ENCODE measurements around the gene GJD4. TPM values are rescaled to one million over a fixed set of nuclear protein-coding genes. Genes with fewer than 3 reads are reported as not detected.

GJD4 gene
- total and polyA plus RNA-seq, 10 of the 15 experiments (the other 5 are each of a cell fraction or from before 2014, with no cell fraction given) = not detected

DNA sequence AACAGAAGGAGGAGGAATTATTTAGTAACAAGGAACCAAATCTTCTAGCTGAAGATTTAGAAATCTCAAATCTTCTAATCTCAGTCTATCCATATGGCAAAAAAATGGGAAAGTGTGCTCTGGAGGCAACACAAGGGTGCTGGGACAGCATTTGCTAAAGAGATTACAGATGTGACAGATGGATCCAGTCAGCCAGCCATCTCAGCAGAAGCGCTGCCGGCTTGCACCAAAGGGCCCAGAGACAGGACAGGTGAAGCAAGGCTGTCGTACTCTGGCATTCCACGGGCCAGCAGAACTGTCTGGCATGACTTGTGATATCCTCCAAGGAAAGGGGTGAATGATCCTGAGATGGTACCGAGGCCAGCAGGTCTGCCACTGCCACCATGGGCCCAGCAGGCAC is 45.7 kb upstream of the GJD4 start:
- intact Hi-C loops (cut with micrococcal nuclease; ENCODE audit: unreplicated experiment) (no loop called here), in situ Hi-C loops (cut with MboI) (no loop called here)
- peaks cover 9% of the 10 kb centered on the region for H3K4me1 ChIP-seq (ENCODE audit: control insufficient read depth, insufficient read depth, low read length)
- TF ChIP-seq ZNF24 (IDR thresholded peaks at IDR 0.05) = no peak
- TF ChIP-seq SREBF1 (IDR thresholded peaks at IDR 0.05; ENCODE audit: low read length) = no peak
- TF ChIP-seq POLR2AphosphoS5 (IDR thresholded peaks at IDR 0.05; ENCODE audit: low read length) = no peak
- H3K36me3 ChIP-seq (ENCODE audit: control insufficient read depth in 2 of 2, insufficient read depth in 2 of 2, low read length in 1 of 2) = peaks cover 0 to 2% of the 10 kb centered on the region in 2 experiments; a peak in 2 of 4 replicates
- H3K79me2 ChIP-seq (ENCODE audit: control insufficient read depth, insufficient read depth, low read length) = no peaks in the 10 kb centered on the region
- POLR2A ChIA-PET = no interaction called here
- FAIRE-seq (no peak), ATAC-seq (no peak), DNase-seq (ENCODE audit: low read depth, low spot score) (no peak)
- no peak overlapping the region for H3K4me3 ChIP-seq
- no peak overlapping the region for H3K27ac ChIP-seq (ENCODE audit: control insufficient read depth, insufficient read depth)
- H2AFZ ChIP-seq (ENCODE audit: control insufficient read depth, low read depth, low read length) = no peak overlapping the region
- peaks cover 3% of the 10 kb centered on the region; the same call in 1 of the 2 replicates for H4K20me1 ChIP-seq (ENCODE audit: control insufficient read depth, insufficient read depth)
- CTCF ChIA-PET = no interaction called here
- WGBS (ENCODE audit: insufficient coverage, insufficient replicate concordance, low lambda C conversion rate, missing lambda C conversion rate) = 96% methylated on average over 5 of the region's 5 CpGs
- H3K9ac ChIP-seq (ENCODE audit: control insufficient read depth, insufficient read depth, low read length) = no peak overlapping the region
- RAD21 ChIA-PET (ENCODE audit: unreplicated experiment) = no interaction called here
- no peak overlapping the region for H3K4me2 ChIP-seq (ENCODE audit: control insufficient read depth, insufficient read depth)
- BruUV-seq (replicated peaks) = no TSS peak
- H3K27me3 ChIP-seq (replicated peaks in 1 of 2; ENCODE audit: control insufficient read depth in 2 of 2, insufficient read depth in 2 of 2, low read length in 1 of 2) = no peaks in the 10 kb centered on the region
- SMC1A ChIA-PET (ENCODE audit: uncharacterized antibody, unreplicated experiment) = no interaction called here
- no peaks in the 10 kb centered on the region for H3K9me3 ChIP-seq (replicated peaks; ENCODE audit: control insufficient read depth, insufficient read depth, low read length)

DNA sequence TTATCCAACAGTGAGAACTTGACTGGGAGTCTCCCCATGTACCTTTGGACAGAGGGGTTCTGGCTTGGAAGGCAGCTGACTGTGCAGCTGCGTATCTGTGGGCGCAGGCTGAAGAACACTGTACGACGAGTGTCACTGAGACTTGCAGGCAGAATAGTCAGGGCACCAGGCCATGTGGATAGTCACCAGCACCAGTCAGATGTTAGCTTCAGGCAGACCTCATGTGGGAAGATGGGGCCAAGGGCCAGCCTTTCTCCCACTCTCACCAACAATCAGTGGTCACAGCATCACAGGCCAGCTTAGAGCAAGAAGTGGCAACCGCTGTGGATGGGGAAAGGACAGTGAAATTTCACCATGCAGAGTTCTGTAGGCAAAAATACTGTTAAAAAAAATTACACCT is 43.4 kb upstream of the GJD4 start:
- no peaks in the 10 kb centered on the region for H3K79me2 ChIP-seq (ENCODE audit: control insufficient read depth, insufficient read depth, low read length)
- FAIRE-seq = no peak
- H3K27ac ChIP-seq (ENCODE audit: control insufficient read depth, insufficient read depth) = no peak overlapping the region
- SMC1A ChIA-PET (ENCODE audit: uncharacterized antibody, unreplicated experiment) = interaction anchor here (1.1 to 1.4 kb wide), 5 partner anchors 38 to 322 kb away, joined by 3 to 4 read pairs (median 3); no protein-coding TSS in a partner anchor
- in situ Hi-C loops (cut with MboI) = loop anchor here (10.0 kb wide), 1 partner anchor 437 kb away; the partner anchor contains the start of gene CREM
- no TSS peak for BruUV-seq (replicated peaks)
- no peaks in the 10 kb centered on the region for H3K9me3 ChIP-seq (replicated peaks; ENCODE audit: control insufficient read depth, insufficient read depth, low read length)
- intact Hi-C loops (cut with micrococcal nuclease; ENCODE audit: unreplicated experiment) = loop anchor here (2.0 to 10.0 kb wide), 4 partner anchors 184 to 1321 kb away; partner anchors contain the start of gene CREM
- H2AFZ ChIP-seq (ENCODE audit: control insufficient read depth, low read depth, low read length) = no peak overlapping the region
- H3K4me2 ChIP-seq (ENCODE audit: control insufficient read depth, insufficient read depth) = no peak overlapping the region
- RAD21 ChIA-PET (ENCODE audit: unreplicated experiment) = no interaction called here
- TF ChIP-seq PAX8 (IDR thresholded peaks at IDR 0.05) (no peak), HCFC1 (IDR thresholded peaks at IDR 0.05; ENCODE audit: low read length) (no peak), ASH2L (IDR thresholded peaks at IDR 0.05; ENCODE audit: borderline replicate concordance, low read depth) (no peak), JUND (IDR thresholded peaks at IDR 0.05; ENCODE audit: low read depth, low read length) (no peak), CHD4 (IDR thresholded peaks at IDR 0.05) (no peak)
- TF ChIP-seq, protein P1, sequence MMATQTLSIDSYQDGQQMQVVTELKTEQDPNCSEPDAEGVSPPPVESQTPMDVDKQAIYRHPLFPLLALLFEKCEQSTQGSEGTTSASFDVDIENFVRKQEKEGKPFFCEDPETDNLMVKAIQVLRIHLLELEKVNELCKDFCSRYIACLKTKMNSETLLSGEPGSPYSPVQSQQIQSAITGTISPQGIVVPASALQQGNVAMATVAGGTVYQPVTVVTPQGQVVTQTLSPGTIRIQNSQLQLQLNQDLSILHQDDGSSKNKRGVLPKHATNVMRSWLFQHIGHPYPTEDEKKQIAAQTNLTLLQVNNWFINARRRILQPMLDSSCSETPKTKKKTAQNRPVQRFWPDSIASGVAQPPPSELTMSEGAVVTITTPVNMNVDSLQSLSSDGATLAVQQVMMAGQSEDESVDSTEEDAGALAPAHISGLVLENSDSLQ (IDR thresholded peaks at IDR 0.05) = no peak
- TF ChIP-seq, protein P2, sequence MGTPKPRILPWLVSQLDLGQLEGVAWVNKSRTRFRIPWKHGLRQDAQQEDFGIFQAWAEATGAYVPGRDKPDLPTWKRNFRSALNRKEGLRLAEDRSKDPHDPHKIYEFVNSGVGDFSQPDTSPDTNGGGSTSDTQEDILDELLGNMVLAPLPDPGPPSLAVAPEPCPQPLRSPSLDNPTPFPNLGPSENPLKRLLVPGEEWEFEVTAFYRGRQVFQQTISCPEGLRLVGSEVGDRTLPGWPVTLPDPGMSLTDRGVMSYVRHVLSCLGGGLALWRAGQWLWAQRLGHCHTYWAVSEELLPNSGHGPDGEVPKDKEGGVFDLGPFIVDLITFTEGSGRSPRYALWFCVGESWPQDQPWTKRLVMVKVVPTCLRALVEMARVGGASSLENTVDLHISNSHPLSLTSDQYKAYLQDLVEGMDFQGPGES (IDR thresholded peaks at IDR 0.05) = no peak
- no peak overlapping the region for H3K9ac ChIP-seq (ENCODE audit: control insufficient read depth, insufficient read depth, low read length)
- DNase-seq (ENCODE audit: low read depth, low spot score) = no peak
- no peaks in the 10 kb centered on the region for H3K27me3 ChIP-seq (replicated peaks in 1 of 2; ENCODE audit: control insufficient read depth in 2 of 2, insufficient read depth in 2 of 2, low read length in 1 of 2)
- peaks cover 3% of the 10 kb centered on the region; the same call in 1 of the 2 replicates for H4K20me1 ChIP-seq (ENCODE audit: control insufficient read depth, insufficient read depth)
- 100% methylated on average over 5 of the region's 5 CpGs for WGBS (ENCODE audit: insufficient coverage, insufficient replicate concordance, low lambda C conversion rate, missing lambda C conversion rate)
- H3K4me3 ChIP-seq = no peak overlapping the region
- POLR2A ChIA-PET = no interaction called here
- H3K4me1 ChIP-seq (ENCODE audit: control insufficient read depth, insufficient read depth, low read length) = peaks cover 8% of the 10 kb centered on the region
- CTCF ChIA-PET = interaction anchor here (1.3 to 6.2 kb wide), 12 partner anchors 12 to 1319 kb away, joined by 4 to 35 read pairs (median 10); no protein-coding TSS in a partner anchor
- peaks cover 0 to 2% of the 10 kb centered on the region in 2 experiments; a peak in 3 of 4 replicates for H3K36me3 ChIP-seq (ENCODE audit: control insufficient read depth in 2 of 2, insufficient read depth in 2 of 2, low read length in 1 of 2)
- no peak for ATAC-seq
